ENCODE measurements around the gene MRPL34. TPM values are rescaled to one million over a fixed set of nuclear protein-coding genes. Genes with fewer than 3 reads are reported as not detected.

MRPL34 gene
- total RNA-seq (2022; extraction: Qiagen RNA extraction) = 57.9 to 102 TPM (median 92.7 TPM) in 5 replicates

GRCh38 chr19:17305517-17306284 is at the start of gene MRPL34:
MRPL34 (plus strand) TSS chr19:17305872; CDS start chr19:17305893, 21 bp downstream.

DNA sequence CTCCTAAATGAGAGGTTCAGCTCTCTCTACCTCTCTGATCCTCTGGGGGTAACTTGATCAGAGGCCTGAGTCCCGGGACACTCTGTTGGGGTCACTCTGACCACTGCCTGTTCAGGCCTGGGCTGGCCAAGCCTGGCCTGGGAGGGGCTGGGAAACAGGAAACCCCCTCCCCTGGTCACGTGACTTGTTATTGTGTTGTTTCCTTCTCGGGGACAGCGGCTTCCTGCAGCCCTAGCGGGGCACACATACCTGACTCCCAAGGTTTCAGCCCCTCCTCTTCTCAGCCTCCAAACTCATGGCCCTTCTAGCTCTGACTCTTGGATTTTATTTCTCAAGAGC is 41.1 kb upstream of the MRPL34 start, which contains the start of gene USHBP1:
Gene USHBP1, minus strand, starts transcription at position 105 of the 339 bp plus-strand sequence. CDS start 446 bp downstream, outside the sequence.

GRCh38 chr19:17266975-17267788 is 38.5 kb upstream of the MRPL34 start, which contains the start of gene BABAM1:
BABAM1 (plus strand) TSS chr19:17267443; CDS start chr19:17268807, 1,364 bp downstream.

GRCh38 chr19:17281391-17282304 is 24.0 kb upstream of the MRPL34 start, which contains the start of gene ANKLE1:
ANKLE1 (plus strand) TSS chr19:17281901; CDS start chr19:17281921, 20 bp downstream.

DNA sequence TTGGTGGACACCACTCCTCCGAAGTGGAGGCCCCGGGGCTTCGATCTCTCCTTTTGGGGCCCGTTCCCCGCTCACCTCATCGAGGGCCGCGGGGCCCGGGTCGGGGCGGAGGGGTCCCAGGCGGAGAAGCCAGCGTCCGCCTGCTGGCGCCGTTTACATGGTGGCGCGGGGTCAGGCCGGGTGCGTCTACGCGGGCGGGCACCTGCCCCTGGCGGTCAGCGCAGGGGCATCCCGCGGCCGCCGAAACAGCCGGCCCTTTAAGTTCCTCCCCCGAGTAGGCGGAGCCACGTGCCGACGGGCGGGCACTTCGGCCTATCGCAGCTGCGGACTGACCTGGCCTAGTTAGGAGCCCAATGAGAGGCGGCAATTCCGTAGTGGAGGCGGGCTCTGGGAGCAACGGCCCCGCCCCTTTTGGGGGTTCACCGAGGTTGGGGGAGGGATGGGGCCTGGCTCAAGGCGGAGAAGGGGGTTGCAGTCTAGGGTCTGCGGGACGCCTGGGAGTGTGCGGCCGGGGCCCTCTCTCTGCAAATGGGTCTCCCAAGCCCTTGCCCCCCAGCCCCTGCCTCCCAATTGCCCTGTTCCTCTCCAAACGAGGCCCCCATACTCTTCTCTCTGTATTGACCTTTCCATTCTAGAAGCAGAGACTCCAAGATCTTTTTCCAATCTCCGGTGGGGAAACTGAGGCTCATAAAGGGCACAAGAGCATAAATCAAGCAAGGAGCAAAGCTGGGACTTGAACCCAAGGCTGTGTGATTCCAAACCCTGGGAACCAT is 2.3 kb upstream of the MRPL34 start, which contains the start of gene ABHD8:
Gene ABHD8, minus strand, starts transcription at position 259 of the 773 bp plus-strand sequence. CDS start 1,809 bp downstream, outside the sequence.

DNA sequence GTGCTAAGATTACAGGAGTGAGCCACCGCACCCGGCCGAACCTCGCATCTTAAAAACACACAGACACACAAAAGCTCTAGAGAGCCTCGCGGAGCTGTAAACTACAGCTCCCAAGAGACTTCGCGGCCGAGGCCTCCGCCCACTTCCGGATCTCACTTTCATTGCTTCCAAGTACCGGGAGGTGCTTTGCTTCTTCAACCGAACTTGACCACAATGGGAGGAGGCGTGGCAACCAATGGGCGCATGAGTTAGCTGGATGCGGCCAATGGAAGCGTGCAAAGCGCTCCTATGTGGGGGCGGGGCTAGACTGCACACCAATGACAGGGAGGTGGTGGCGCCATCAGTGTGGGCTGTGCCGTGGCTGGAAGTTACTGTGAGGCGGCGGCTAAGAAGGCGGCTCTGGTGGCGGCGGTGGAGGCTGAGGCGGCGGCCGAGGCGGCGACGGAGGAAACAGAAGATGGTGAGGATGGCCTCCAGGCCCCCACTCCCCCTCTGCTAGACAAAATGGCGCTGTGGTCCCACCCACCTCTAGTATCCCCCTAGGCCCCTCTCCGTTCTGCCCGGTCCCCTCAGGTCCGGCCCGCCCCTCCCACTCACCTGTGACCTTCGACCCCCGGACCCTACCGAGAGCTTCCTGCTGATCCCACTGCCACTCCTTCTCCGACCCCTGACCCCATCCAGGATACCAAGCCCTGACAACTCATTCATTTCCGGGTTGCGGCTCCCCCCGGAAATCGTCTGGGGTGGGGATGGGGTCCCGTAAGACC is 3.7 kb downstream of the MRPL34 start, which contains the start of gene DDA1:
Gene DDA1, plus strand, starts transcription at position 366 of the 767 bp plus-strand sequence. Its CDS starts 92 bp downstream, at position 458.

DNA sequence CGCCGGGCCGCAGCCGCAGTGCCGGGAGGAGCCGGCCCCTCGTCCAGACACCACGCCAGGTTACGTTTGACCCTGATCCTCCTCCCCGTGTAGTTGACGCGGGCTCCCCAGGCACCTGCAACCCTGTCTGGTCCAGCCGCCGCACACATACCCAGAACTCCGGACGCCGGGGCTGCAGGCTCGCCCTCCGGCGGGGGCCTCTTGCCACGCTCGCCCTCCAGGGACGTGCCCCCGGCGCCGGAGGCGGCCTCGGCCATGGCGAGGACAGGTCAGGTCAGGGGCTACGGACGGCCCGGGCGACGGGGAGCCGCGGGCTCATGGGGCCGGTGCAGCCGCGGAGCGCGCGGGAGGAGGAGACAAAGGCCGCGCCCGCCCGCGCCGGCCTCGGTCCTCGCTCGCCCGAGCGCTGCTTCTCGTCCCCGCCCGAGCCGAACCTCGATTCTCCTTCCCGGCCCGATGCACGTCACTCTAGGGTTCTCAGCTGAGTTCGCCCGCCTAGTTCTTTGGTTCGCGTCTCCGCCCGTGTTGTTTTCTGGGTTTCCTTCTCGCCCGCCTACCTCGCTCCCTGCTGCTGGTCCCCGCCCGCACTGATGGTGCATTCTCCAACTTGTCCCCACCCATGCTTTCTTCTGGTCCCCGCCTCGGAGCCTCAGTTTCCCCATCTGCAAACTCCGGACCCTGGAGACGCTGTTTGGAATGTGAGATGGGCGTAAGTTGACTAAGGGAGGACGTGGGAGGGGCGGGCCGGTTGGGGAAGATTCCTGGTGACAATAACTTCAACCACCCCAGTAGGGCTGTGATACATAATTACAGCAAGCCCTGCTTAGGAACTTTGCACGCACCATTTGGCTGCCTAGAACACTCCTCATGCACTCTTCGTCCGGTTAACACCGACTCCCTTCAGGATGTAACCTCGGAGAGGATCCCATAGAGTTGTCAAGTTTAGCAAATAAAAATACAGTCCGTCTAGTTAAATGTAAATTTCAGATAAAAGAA is 29.0 kb downstream of the MRPL34 start, which contains the start of gene ANO8:
Gene ANO8, minus strand, starts transcription at position 442 of the 996 bp plus-strand sequence. Its CDS starts 185 bp downstream, at position 257.

DNA sequence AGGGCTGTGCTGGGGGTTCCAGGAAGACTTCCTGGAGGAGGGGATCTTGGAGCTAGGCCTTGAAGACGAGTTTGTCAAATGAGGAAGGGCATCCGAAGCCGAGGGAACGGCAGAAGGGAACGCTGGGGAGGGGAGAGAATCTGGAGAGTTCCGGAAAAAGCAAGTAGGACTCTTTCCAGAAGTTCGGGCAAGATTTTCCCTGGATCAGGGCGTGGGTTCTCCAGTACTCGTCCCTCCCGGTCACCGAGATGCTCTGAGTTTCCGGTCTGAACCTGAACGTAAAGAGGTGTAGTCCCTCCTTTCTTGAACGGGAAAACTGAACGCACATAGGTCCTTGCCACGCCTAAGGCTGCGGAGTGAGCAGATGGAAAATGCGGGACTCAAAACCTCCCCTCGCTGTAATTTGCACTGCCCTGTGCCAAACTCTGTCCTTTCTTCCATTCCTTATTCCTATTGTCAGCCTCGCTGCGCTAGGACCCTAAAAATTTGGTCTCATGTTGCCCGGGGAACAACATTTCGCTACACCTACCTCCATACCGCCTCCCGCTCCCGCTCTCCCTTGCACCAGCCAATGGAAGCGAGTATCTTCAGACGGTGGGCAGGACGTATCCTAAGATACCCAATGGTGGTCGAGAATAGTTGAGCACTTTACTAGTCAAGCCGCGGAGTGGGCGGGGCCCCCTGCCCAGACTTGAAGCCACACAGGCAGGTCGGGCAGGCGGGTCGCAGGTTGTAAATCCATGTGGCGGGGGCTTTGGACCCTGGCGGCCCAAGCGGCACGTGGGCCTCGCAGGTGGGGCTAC is 31.4 kb downstream of the MRPL34 start, which contains the start of gene GTPBP3:
Gene GTPBP3, plus strand, starts transcription at position 682 of the 803 bp plus-strand sequence. Its CDS starts 59 bp downstream, at position 741.

Other genes with a start within 250 kb of the MRPL34 start
- gene HAUS8, start 230.4 kb upstream of the MRPL34 start, total RNA-seq (2022; extraction: Qiagen RNA extraction) = 12.8 to 16.9 TPM (median 15.0 TPM) in 5 replicates
- gene MYO9B, start 230.1 kb upstream of the MRPL34 start, total RNA-seq (2022; extraction: Qiagen RNA extraction) = 30.1 to 37.4 TPM (median 33.9 TPM) in 5 replicates
- gene USE1, start 90.5 kb upstream of the MRPL34 start, total RNA-seq (2022; extraction: Qiagen RNA extraction) = 13.4 to 16.6 TPM (median 15.8 TPM) in 5 replicates
- 10.5 to 11.7 TPM (median 11.3 TPM) in 5 replicates for gene OCEL1, start 79.6 kb upstream of the MRPL34 start, total RNA-seq (2022; extraction: Qiagen RNA extraction)
- 28.0 to 66.4 TPM (median 59.8 TPM) in 5 replicates for gene NR2F6, start 60.0 kb upstream of the MRPL34 start, total RNA-seq (2022; extraction: Qiagen RNA extraction)
- 0.02 to 0.05 TPM in 2 of 5 replicates, not detected in the others for gene USHBP1, start 41.1 kb upstream of the MRPL34 start, total RNA-seq (2022; extraction: Qiagen RNA extraction)
- gene BABAM1, start 38.4 kb upstream of the MRPL34 start, total RNA-seq (2022; extraction: Qiagen RNA extraction) = 61.0 to 66.7 TPM (median 63.8 TPM) in 5 replicates
- 0.28 to 0.88 TPM (median 0.62 TPM) in 5 replicates for gene ANKLE1, start 24.0 kb upstream of the MRPL34 start, total RNA-seq (2022; extraction: Qiagen RNA extraction)
- 2.2 to 3.9 TPM (median 3.5 TPM) in 5 replicates for gene ABHD8, start 2.4 kb upstream of the MRPL34 start, total RNA-seq (2022; extraction: Qiagen RNA extraction)
- gene DDA1, start 3.7 kb downstream of the MRPL34 start, total RNA-seq (2022; extraction: Qiagen RNA extraction) = 62.0 to 70.1 TPM (median 65.9 TPM) in 5 replicates
- gene ANO8, start 29.0 kb downstream of the MRPL34 start, total RNA-seq (2022; extraction: Qiagen RNA extraction) = 2.5 to 5.1 TPM (median 4.4 TPM) in 5 replicates
- 16.8 to 24.6 TPM (median 22.4 TPM) in 5 replicates for gene GTPBP3, start 31.7 kb downstream of the MRPL34 start, total RNA-seq (2022; extraction: Qiagen RNA extraction)
- gene PLVAP, start 71.5 kb downstream of the MRPL34 start, total RNA-seq (2022; extraction: Qiagen RNA extraction) = not detected in 5 replicates
- not detected in 5 replicates for gene CCDC194, start 88.3 kb downstream of the MRPL34 start, total RNA-seq (2022; extraction: Qiagen RNA extraction)
- 0.13 to 0.43 TPM in 2 of 5 replicates, not detected in the others for gene BST2, start 99.8 kb downstream of the MRPL34 start, total RNA-seq (2022; extraction: Qiagen RNA extraction)
- 31.0 to 44.1 TPM (median 43.6 TPM) in 5 replicates for gene MVB12A, start 114.2 kb downstream of the MRPL34 start, total RNA-seq (2022; extraction: Qiagen RNA extraction)
- 0.58 to 1.1 TPM (median 0.84 TPM) in 5 replicates for gene TMEM221, start 142.8 kb downstream of the MRPL34 start, total RNA-seq (2022; extraction: Qiagen RNA extraction)
- not detected in 5 replicates for gene NXNL1, start 155.1 kb downstream of the MRPL34 start, total RNA-seq (2022; extraction: Qiagen RNA extraction)
- gene SLC27A1, start 164.7 kb downstream of the MRPL34 start, total RNA-seq (2022; extraction: Qiagen RNA extraction) = 2.2 to 3.5 TPM (median 3.0 TPM) in 5 replicates
- 46.3 to 80.6 TPM (median 76.2 TPM) in 5 replicates for gene PGLS, start 205.8 kb downstream of the MRPL34 start, total RNA-seq (2022; extraction: Qiagen RNA extraction)
- gene COLGALT1, start 249.8 kb downstream of the MRPL34 start, total RNA-seq (2022; extraction: Qiagen RNA extraction) = 54.8 to 78.8 TPM (median 71.2 TPM) in 5 replicates